ENCODE data around the gene TTLL8. TPM values are rescaled to one million over a fixed set of nuclear protein-coding genes. Genes with fewer than 3 reads are reported as not detected.
"Not testable (repeated sequence)": the region's sequence is repeated elsewhere in the genome, so short reads cannot be mapped to it uniquely, and the experiment has no call there.

Gene TTLL8
- total RNA-seq, 6 experiments from 2014 or later: not detected

DNA sequence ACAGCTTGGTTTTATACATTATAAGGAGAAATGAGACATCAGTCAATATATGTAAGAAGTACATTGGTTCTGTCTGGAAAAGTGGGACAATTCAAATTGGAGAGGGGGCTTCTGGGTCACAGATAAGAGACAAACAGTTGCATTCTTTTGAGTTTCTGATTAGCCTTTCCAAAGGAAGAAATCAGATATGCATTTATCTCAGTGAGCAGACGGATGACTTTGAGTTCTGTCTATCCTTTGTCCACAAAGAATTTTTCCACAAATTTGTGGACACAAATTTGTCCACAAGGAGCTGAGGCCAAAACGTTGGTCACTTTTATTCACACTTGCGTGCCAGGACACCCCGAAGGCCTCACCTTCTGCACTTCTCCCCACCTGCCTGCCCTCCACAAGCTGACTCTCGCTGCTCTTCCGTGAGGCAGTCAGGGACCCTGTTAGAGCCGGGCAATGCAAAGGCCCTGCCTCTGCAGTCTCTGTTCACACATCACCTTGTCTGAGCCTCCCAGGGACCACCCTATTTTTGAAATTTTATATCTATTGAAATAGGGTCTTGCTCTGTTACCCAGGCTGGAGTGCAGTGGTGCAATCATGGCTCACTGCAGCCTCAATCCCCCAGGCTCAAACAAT lies 66.1 kb downstream of the TTLL8 start:
- Histone ChIP-seq H3K27me3 (no peaks in the 10 kb centered on the region), H3K9me3 (no peaks in the 10 kb centered on the region), H3K27ac (no peak overlapping the region), H3K4me3 (no peak overlapping the region), H3K36me3 (no peaks in the 10 kb centered on the region), H3K4me1 (no peaks in the 10 kb centered on the region)
- TF ChIP-seq, protein P1, sequence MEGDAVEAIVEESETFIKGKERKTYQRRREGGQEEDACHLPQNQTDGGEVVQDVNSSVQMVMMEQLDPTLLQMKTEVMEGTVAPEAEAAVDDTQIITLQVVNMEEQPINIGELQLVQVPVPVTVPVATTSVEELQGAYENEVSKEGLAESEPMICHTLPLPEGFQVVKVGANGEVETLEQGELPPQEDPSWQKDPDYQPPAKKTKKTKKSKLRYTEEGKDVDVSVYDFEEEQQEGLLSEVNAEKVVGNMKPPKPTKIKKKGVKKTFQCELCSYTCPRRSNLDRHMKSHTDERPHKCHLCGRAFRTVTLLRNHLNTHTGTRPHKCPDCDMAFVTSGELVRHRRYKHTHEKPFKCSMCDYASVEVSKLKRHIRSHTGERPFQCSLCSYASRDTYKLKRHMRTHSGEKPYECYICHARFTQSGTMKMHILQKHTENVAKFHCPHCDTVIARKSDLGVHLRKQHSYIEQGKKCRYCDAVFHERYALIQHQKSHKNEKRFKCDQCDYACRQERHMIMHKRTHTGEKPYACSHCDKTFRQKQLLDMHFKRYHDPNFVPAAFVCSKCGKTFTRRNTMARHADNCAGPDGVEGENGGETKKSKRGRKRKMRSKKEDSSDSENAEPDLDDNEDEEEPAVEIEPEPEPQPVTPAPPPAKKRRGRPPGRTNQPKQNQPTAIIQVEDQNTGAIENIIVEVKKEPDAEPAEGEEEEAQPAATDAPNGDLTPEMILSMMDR (IDR thresholded peaks at IDR 0.05): no peak
- TF ChIP-seq POLR2A (IDR thresholded peaks at IDR 0.05): no peak
- intact Hi-C loops (cut with DNase I): loop anchor here in 1 of 2 donors (10.0 kb wide), 1 partner anchor 57 kb away; no protein-coding TSS in a partner anchor
- ATAC-seq: no peak
- no peak for DNase-seq
- WGBS (ENCODE audit: insufficient coverage, low coverage, low lambda C conversion rate, missing lambda C conversion rate): 77% methylated on average over 6 of the region's 7 CpGs

DNA sequence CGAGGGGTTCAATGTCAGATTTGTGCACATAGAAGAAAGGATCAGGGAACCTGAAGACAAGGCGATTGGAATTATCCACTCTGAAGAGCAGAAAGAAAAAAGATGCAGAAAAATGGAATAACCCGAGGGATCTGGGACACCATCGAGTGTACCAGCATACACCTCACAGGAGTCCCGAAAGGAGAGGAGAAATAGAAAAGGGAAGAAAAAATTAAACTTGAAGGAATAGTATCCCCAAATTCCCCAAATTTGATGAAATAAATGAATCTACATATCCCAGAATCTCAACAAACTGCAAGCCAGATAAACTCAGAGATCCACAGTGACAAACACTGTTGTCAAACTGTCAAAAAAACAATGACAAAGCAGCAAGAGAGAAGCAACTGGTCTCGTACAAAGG lies 66.9 kb downstream of the TTLL8 start:
- intact Hi-C loops (cut with DNase I): loop anchor here in 1 of 2 donors (10.0 kb wide), 1 partner anchor 56 kb away; no protein-coding TSS in a partner anchor
- WGBS (ENCODE audit: insufficient coverage, low coverage, low lambda C conversion rate, missing lambda C conversion rate): 72% methylated on average over 3 of the region's 6 CpGs
- no peak overlapping the region for H3K27ac ChIP-seq
- H3K4me1 ChIP-seq: no peaks in the 10 kb centered on the region
- H3K4me3 ChIP-seq: no peak overlapping the region
- DNase-seq (no peak), ATAC-seq (no peak)
- H3K36me3 ChIP-seq: no peaks in the 10 kb centered on the region
- TF ChIP-seq, protein P1 (IDR thresholded peaks at IDR 0.05): no peak
- no peak for TF ChIP-seq POLR2A (IDR thresholded peaks at IDR 0.05)
- H3K27me3 ChIP-seq: no peaks in the 10 kb centered on the region
- no peaks in the 10 kb centered on the region for H3K9me3 ChIP-seq

DNA sequence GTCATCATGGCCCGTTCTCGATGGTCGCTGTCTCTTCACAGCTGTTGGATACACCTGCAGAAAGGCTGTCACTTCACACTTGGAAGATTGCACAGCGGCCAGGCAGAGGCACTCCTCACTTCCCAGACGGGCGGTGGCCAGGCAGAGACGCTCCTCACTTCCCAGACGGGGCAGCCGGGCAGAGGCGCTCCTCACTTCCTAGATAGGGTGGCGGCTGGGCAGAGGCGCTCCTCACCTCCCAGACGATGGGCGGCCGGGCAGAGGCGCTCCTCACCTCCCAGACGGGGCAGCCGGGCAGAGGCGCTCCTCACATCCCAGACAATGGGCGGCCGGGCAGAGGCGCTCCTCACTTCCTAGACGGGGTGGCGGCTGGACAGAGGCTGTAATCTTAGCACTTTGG lies 68.3 kb downstream of the TTLL8 start:
- H3K27me3 ChIP-seq, H3K4me3 ChIP-seq, H3K36me3 ChIP-seq, DNase-seq, H3K9me3 ChIP-seq, H3K27ac ChIP-seq, ATAC-seq, H3K4me1 ChIP-seq: not testable (repeated sequence)
- WGBS (ENCODE audit: insufficient coverage, low coverage, low lambda C conversion rate, missing lambda C conversion rate): 65% methylated on average over 2 of the region's 24 CpGs
- intact Hi-C loops (cut with DNase I): loop anchor here in 1 of 2 donors (10.0 kb wide), 1 partner anchor 55 kb away; no protein-coding TSS in a partner anchor

DNA sequence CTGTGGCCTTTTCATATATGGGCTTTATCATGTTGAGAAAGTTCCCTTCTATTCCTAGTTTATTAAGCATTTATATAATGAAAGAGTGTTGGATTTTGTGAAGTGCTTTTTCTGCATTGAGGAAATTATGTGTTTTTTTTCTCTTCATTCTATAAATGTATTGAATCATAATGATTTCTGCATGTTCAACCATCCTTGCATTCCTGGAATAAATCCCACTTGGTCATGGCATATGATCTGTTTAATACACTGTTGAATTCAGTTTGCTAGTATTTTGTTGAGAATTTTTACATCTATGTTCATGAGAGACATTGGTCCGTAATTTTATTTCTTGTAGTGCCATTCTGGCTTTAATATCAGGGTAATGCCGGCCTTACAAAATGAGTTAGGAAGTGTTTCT lies 71.8 kb downstream of the TTLL8 start:
- no peak for TF ChIP-seq POLR2A (IDR thresholded peaks at IDR 0.05)
- TF ChIP-seq, protein P1 (IDR thresholded peaks at IDR 0.05): no peak
- intact Hi-C loops (cut with DNase I): no loop called here
- peaks cover 0 to 7% (median 0%) of the 10 kb centered on the region in 4 donors for H3K4me1 ChIP-seq
- no peaks in the 10 kb centered on the region for H3K36me3 ChIP-seq
- H3K27me3 ChIP-seq: peaks cover 0 to 12% of the 10 kb centered on the region in 2 donors
- no peak for DNase-seq
- no peak overlapping the region for H3K27ac ChIP-seq
- WGBS (ENCODE audit: insufficient coverage, low coverage, low lambda C conversion rate, missing lambda C conversion rate): 86% methylated on average over 2 of the region's 2 CpGs
- H3K4me3 ChIP-seq: no peak overlapping the region
- H3K9me3 ChIP-seq: no peaks in the 10 kb centered on the region
- no peak for ATAC-seq

DNA sequence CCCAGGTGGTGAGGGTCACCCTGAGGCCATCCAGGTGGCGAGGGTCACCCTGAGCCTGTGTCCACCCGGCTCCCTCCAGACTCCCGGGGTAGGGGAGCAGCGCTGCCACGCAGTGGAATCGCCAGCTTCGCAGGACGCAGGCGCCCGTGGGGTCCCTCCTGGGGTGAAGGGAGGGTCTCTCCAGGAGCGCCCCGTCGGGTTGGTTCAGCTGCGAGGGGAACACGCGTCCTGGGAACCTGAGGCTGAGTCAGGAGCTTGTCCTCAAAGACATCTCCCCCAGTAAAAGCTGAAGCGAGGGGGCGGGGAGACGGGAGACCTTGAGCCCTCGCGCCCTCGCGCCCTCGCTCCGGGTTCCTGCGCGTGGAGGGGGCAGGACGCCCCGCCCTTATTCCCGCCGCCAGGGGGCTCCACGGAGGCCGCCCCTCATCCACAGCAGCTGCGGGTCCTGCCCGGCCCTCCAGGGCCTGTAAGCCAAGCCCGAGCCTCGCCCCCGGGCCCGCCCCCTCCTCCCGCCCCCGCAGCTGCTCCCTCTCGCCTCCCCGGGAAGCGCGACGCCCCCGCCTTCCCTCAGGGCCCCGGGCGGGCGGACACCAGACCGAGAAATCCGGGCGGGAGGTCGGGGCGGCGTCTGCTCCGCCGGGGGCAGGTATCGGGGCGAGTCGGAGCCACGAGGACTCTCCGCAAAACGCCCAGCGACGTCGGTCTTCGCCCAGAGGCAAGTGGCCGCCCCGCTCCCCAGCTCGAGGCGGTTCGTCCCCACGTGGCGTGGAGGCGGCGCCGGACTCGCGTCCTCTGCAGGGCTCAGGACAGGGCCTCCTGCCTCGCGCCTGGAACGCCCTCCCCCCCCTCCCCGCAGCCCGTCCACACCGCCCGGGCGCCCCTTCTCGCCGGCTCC lies 74.7 kb downstream of the TTLL8 start:
- H3K27ac ChIP-seq: no peak overlapping the region
- ATAC-seq (peak; percentile 23 to 60 (median 56)), DNase-seq (peak in 1 of 3 donors; percentile 33)
- 0% methylated on average over 2 of the region's 90 CpGs for WGBS (ENCODE audit: insufficient coverage, low coverage, low lambda C conversion rate, missing lambda C conversion rate)
- H3K36me3 ChIP-seq: no peaks in the 10 kb centered on the region
- H3K4me1 ChIP-seq: peaks cover 0 to 7% (median 0%) of the 10 kb centered on the region in 4 donors
- peaks cover 0 to 12% of the 10 kb centered on the region in 2 donors for H3K27me3 ChIP-seq
- intact Hi-C loops (cut with DNase I): no loop called here
- no peaks in the 10 kb centered on the region for H3K9me3 ChIP-seq
- no peak for TF ChIP-seq POLR2A (IDR thresholded peaks at IDR 0.05)
- TF ChIP-seq, protein P1 (IDR thresholded peaks at IDR 0.05): peak in 3 of 4 donors; percentile 29 to 41 (median 38)
- H3K4me3 ChIP-seq: no peak overlapping the region

DNA sequence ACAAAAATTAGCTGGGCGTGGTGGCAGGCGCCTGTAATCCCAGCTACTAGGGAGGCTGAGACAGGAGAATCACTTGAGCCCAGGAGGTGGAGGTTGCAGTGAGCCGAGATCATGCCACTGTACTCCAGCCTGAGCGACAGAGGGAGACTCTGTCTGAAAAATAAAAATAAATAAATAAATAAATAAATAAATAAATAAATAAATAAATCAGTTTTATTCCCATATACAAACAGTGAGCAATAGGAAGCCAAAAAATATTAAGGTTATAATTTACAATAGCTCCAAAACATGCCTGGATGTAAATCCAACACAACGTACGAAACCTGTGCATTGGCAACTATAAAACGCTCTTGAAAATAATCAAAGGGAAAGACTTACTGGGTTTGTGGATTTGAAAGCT lies 76.3 kb downstream of the TTLL8 start:
- intact Hi-C loops (cut with DNase I): not testable (repeated sequence)
- WGBS (ENCODE audit: insufficient coverage, low coverage, low lambda C conversion rate, missing lambda C conversion rate): 94% methylated on average over 7 of the region's 7 CpGs

More for the DNA sequence above, 76.3 kb downstream of the TTLL8 start:
- not testable (repeated sequence) for DNase-seq, H3K4me1 ChIP-seq, ATAC-seq, H3K4me3 ChIP-seq, H3K36me3 ChIP-seq, H3K27ac ChIP-seq, H3K9me3 ChIP-seq
- H3K27me3 ChIP-seq: peaks cover 0 to 12% of the 10 kb centered on the region in 2 donors
